DMS53 (cell line): ENCODE results near the gene ZIC1.

Experiments
- DNase-seq: peaks from one replicate; lab custom pipeline; 2025; lab: John Stamatoyannopoulos, UW

The ZIC1 gene

GRCh38 chr3:147380387-147380951 is 28.7 kb upstream of the ZIC1 start:
- DNase-seq: no peak

DNA sequence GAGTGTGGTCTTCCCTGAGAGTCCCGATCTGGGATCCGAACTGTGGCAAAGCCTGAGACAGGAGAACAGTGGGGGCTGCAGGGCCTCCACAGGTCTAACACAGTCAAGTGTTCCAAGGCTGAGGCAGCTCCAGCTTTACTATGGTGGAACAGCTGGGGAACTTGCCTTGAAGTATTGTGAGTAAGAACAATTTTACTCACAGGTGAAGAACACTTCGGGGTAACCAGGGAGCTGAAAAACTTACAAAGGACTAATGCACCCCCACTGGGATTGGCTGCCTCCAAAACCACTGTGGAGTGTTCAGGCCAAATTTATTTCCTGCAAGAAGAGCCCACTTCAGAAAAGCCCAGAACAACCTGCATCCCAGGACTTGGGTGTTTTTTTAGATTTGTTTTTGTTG is 28.2 kb upstream of the ZIC1 start:
- no peak for DNase-seq

DNA sequence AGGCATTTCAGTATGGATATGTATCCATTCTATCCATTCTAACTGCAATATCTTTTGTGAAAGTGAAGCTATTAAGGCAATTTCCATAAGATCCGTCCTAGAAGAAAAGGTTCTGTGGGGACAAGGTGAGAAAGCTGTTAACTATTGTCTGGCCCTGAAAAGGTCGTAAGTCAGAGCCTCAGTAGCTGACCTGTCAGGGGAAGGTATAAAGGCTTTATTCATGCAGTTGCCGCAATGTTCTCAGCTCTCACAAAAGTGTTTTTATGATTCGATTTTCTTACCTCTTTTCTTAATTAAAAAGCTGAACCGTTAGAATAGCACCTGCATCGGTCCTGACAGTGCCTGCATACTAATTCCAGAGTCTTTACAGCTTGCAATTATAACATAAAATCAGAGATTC is 27.6 kb upstream of the ZIC1 start:
- DNase-seq: no peak

DNA sequence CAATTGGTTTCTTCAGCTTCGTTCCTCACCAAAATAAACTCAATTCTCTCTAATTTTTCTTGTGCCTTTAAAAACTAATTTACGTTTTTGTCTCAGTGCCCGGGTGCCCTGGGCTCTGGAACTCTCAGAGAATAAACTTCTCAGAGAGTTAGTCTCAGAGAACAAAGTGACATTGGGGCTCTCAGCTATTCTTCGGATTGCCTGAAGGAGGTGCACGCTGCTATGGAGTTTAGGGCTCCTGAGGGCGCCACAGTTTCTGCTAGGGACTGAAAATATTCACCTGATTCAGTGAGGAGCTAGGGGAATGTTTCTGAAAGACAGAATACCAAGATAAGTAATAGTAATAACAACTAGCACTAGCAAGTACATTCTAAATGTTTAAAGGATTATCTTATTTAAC is 25.5 kb upstream of the ZIC1 start:
- peak; percentile 34 for DNase-seq

GRCh38 chr3:147384210-147385058 is 24.7 kb upstream of the ZIC1 start:
- no peak for DNase-seq

DNA sequence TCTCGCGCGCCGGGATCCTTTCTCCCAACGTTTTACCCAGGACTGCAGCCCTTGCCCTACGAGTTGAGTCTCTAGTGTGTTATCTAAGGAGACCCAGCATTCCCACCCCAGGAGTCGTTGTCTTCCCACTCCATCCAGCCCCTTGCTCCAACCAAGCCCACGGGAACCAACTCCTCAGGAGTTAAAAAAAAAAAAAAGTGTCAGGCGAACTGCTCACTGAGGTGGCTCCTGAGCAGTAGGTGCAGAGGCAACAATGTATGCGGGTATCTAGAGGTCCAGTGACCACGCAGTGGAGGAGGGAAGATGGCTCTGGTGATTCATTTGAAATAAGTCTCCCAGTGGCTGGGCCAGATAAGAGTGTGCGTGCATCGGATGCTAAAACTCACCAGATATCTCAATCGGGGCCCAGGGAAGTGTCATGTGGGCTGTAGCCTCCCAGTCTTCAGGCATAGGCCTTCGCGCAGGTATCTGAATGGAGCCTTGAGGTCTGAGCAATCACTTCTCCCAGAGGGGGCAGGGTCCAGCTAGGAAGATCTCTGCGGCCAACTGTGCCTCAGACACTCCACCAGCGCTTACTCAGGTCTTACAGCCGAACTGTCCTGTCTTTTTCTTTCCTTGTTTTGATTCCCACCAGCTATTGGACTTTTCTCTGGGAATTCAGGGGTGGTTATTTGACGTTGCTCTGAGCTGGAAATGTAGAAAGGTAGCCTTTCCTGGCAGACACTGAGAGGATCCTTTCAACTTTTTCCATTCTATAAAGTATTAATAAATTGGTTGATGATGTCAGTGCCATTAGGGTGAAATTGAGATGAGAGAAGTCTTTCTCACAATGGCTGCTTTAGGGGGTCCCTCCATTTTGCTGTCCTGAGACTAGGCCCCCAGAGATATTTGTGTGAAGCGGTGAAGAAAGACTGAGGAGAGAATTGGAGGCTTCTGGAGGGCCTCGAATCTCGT is 23.8 kb upstream of the ZIC1 start:
- no peak for DNase-seq

GRCh38 chr3:147387291-147387884 is 21.8 kb upstream of the ZIC1 start:
- DNase-seq: no peak

DNA sequence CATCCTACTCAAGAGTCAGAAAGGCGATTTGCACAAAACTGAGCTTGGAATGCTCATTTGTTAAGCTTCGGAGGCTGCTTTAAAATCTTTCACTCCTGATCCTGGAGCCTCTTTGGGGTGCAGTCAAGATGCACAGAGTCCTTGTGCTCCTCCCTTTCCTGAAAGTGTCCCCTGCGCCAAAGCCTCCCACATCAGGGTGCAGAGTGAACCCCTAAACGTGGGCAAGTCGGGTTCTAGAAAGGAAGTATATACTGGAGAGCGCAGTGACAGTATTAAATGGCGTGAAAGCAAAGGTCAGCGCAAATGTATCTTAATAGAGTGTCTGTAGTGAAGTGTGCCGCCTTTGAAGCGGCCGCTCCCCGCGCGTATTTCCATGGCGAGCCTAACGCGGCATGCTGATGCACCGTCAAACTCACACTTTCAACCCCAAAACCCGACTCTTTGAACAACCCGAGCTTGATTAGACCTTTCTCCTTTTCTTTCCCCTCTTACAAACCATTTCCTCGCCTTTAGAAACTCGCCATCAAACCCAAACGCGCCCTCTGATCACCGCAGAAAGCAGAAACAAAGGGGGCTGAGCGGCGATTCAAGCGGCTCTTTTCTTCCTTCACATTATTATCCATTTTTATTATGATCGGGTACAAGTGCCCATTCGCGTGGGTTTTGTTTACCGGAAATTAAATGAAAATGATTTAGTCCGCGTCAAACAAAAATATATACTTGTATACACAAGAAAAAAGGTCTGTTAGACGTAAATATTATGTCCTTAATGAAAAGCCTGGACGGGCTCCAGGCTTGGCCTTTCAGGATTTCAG is 21.1 kb upstream of the ZIC1 start:
- DNase-seq: peak; percentile 25

GRCh38 chr3:147388700-147389580 is 20.2 kb upstream of the ZIC1 start:
- DNase-seq: peak; percentile 34

DNA sequence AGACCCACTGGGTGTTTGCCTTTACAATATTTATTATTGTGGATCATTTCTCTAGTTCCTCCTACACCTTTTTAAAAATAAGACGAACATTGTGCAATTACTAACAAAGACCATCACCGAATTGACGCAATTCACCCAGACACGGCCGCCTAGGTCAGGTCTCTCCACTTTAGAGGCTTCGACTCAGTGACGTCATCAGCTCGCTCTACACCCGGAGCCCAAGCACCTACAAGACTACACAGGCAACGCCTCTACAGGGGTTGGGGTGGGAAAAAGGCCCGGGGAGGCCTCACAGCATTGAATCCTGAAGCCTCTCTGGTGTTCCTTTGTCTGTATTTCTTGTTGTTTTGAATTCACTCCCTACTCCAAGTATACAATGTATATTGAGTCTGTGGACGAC is 19.4 kb upstream of the ZIC1 start:
- DNase-seq: peak; percentile 24

GRCh38 chr3:147390589-147391569 is 18.3 kb upstream of the ZIC1 start:
- no peak for DNase-seq

- peak; percentile 94 for DNase-seq
Measured at GRCh38 chr3:147391781-147392624, 17.2 kb upstream of the ZIC1 start.

DNA sequence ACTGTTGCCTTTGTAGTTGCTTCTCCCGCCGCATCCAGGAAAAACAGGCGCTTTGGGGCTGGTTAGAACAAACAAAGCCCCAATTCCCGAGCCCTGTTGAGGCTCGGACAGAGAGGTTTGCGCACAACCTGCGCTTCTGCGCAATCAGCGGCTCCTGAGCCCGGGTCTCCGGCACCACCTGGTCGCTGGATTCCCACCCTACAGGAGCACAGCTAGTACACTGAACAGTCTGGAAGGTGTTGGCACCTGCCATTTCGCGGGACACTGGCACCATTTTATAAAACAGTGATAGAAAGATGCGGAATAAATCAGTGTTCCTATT is 16.6 kb upstream of the ZIC1 start:
- DNase-seq: no peak

GRCh38 chr3:147393261-147393942 is 15.8 kb upstream of the ZIC1 start:
- DNase-seq: no peak

- DNase-seq: peak; percentile 16
Measured at GRCh38 chr3:147393943-147394883, 15.0 kb upstream of the ZIC1 start.

DNA sequence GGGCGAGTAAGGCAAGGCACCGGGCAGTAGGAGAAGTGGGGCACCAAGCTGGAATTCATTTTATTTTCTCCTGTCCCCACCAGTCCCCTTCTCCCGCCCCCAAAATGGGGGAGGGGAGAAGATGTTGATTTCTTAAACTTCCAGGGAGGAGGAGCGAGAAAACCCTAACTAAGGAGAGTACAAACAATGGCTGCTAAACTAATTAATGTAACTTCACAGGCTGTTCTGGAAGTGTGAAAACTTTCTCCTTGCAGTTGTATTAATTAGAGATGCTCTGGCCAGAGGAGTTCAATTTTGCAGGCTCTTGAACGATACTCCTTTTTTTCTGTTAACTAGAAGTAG is 14.3 kb upstream of the ZIC1 start:
- no peak for DNase-seq
